Measurements from ENCODE around the gene COMP.

DNA sequence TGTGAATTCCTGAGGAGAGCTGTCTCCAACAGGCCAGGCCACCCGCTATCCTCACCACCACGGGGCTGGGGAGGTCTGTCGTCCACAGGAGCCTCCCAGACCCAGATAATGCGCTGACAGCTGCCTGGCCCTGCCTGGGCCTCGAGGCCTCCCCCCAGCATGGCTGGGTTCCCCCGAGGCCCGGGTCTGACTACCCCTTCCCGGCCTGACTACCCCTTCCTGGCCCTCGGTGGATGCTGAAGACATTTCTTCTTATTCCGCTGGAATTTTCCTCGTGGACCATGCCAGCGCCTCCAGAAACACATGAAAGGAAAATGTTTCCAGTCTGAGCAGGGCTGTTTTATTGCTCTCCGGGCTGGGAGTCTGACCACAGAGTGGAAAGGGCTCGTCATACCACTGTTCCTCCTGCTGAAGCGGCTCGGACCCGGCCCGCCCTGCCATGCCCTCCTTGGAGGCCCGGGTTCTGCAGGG lies 16.8 kb upstream of the COMP start:
- TF ChIP-seq, protein P1, sequence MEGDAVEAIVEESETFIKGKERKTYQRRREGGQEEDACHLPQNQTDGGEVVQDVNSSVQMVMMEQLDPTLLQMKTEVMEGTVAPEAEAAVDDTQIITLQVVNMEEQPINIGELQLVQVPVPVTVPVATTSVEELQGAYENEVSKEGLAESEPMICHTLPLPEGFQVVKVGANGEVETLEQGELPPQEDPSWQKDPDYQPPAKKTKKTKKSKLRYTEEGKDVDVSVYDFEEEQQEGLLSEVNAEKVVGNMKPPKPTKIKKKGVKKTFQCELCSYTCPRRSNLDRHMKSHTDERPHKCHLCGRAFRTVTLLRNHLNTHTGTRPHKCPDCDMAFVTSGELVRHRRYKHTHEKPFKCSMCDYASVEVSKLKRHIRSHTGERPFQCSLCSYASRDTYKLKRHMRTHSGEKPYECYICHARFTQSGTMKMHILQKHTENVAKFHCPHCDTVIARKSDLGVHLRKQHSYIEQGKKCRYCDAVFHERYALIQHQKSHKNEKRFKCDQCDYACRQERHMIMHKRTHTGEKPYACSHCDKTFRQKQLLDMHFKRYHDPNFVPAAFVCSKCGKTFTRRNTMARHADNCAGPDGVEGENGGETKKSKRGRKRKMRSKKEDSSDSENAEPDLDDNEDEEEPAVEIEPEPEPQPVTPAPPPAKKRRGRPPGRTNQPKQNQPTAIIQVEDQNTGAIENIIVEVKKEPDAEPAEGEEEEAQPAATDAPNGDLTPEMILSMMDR (IDR thresholded peaks at IDR 0.05) = no peak
- TF ChIP-seq ZNF423 (CRISPR knock-in tag; IDR thresholded peaks at IDR 0.05) (no peak), NR2C2 (CRISPR knock-in tag; IDR thresholded peaks at IDR 0.05) (no peak), SMAD3 (CRISPR knock-in tag; IDR thresholded peaks at IDR 0.05; ENCODE audit: borderline replicate concordance) (no peak), SP1 (CRISPR knock-in tag; conservative IDR thresholded peaks at IDR 0.05) (no peak), CBFB (CRISPR knock-in tag; IDR thresholded peaks at IDR 0.05; ENCODE audit: low read depth) (no peak), FOXJ3 (CRISPR knock-in tag; IDR thresholded peaks at IDR 0.05; ENCODE audit: borderline replicate concordance) (no peak)
- TF ChIP-seq, protein P2, sequence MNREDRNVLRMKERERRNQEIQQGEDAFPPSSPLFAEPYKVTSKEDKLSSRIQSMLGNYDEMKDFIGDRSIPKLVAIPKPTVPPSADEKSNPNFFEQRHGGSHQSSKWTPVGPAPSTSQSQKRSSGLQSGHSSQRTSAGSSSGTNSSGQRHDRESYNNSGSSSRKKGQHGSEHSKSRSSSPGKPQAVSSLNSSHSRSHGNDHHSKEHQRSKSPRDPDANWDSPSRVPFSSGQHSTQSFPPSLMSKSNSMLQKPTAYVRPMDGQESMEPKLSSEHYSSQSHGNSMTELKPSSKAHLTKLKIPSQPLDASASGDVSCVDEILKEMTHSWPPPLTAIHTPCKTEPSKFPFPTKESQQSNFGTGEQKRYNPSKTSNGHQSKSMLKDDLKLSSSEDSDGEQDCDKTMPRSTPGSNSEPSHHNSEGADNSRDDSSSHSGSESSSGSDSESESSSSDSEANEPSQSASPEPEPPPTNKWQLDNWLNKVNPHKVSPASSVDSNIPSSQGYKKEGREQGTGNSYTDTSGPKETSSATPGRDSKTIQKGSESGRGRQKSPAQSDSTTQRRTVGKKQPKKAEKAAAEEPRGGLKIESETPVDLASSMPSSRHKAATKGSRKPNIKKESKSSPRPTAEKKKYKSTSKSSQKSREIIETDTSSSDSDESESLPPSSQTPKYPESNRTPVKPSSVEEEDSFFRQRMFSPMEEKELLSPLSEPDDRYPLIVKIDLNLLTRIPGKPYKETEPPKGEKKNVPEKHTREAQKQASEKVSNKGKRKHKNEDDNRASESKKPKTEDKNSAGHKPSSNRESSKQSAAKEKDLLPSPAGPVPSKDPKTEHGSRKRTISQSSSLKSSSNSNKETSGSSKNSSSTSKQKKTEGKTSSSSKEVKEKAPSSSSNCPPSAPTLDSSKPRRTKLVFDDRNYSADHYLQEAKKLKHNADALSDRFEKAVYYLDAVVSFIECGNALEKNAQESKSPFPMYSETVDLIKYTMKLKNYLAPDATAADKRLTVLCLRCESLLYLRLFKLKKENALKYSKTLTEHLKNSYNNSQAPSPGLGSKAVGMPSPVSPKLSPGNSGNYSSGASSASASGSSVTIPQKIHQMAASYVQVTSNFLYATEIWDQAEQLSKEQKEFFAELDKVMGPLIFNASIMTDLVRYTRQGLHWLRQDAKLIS (CRISPR knock-in tag; IDR thresholded peaks at IDR 0.05; ENCODE audit: borderline replicate concordance) = no peak
- TF ChIP-seq, protein P3, sequence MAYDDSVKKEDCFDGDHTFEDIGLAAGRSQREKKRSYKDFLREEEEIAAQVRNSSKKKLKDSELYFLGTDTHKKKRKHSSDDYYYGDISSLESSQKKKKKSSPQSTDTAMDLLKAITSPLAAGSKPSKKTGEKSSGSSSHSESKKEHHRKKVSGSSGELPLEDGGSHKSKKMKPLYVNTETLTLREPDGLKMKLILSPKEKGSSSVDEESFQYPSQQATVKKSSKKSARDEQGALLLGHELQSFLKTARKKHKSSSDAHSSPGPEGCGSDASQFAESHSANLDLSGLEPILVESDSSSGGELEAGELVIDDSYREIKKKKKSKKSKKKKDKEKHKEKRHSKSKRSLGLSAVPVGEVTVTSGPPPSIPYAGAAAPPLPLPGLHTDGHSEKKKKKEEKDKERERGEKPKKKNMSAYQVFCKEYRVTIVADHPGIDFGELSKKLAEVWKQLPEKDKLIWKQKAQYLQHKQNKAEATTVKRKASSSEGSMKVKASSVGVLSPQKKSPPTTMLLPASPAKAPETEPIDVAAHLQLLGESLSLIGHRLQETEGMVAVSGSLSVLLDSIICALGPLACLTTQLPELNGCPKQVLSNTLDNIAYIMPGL (CRISPR knock-in tag; IDR thresholded peaks at IDR 0.05) = no peak
- TF ChIP-seq, protein P4, sequence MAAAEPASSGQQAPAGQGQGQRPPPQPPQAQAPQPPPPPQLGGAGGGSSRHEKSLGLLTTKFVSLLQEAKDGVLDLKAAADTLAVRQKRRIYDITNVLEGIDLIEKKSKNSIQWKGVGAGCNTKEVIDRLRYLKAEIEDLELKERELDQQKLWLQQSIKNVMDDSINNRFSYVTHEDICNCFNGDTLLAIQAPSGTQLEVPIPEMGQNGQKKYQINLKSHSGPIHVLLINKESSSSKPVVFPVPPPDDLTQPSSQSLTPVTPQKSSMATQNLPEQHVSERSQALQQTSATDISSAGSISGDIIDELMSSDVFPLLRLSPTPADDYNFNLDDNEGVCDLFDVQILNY (CRISPR knock-in tag; IDR thresholded peaks at IDR 0.05) = no peak

All from WTC11 (cell line).